Right lobe of liver (tissue), 6 donors: ENCODE data around the gene RAB31. TPM values are rescaled to one million over a fixed set of nuclear protein-coding genes. Genes with fewer than 3 reads are reported as not detected.

Experiments used
- ATAC-seq, 4 donors: fragments of 200-7000 bp; cut with Tn5 transposase; one replicate each; pipeline ENCODE4 v1.9.1; 2020; ENCODE audit warnings: mild to moderate bottlenecking in 4 of 4, moderate library complexity in 4 of 4
- DNase-seq, 3 donors: peaks; one replicate each; pipeline ENCODE4 v3.0.0-alpha.2; 2020
- H3K27ac ChIP-seq, 3 donors: fragments of 200-600 bp; one replicate each; pipeline ENCODE4 v1.8.0; 2022
- H3K27me3 ChIP-seq, 2 donors: fragments of 200-600 bp; one replicate each; pipeline ENCODE4 v1.8.0; 2022
- H3K36me3 ChIP-seq, 4 donors: fragments of 200-600 bp; sonication (generic) in 1 of 4; one replicate each; pipeline versions ENCODE4 v1.5.1 to v1.8.0; 2017 to 2022; ENCODE audit warnings: control low read depth in 1 of 4
- H3K4me1 ChIP-seq, 4 donors: fragments of 200-600 bp; sonication (generic) in 1 of 4; one replicate each; pipeline versions ENCODE4 v1.5.1 to v1.8.0; 2017 to 2022; ENCODE audit warnings: control low read depth in 1 of 4
- H3K4me3 ChIP-seq, 3 donors: fragments of 200-600 bp; one replicate each; pipeline ENCODE4 v1.8.0; 2022
- H3K9me3 ChIP-seq, 4 donors: fragments of 200-600 bp; sonication (generic) in 1 of 4; one replicate each; pipeline versions ENCODE4 v1.5.1 to v1.8.0; 2017 to 2022; ENCODE audit warnings: control low read depth in 1 of 4
- POLR2A ChIP-seq: fragments of 450-650 bp; IDR thresholded peaks from one replicate; pipeline ENCODE4 v1.6.1; 2017; ENCODE audit warnings: antibody characterized with exemption, mild to moderate bottlenecking
- WGBS: methylation state at CpG from one replicate; pipeline ENCODE4 v1.1.6; 2018; ENCODE audit warnings: low coverage, low lambda C conversion rate; ENCODE audit not compliant: insufficient coverage; ENCODE audit errors: missing lambda C conversion rate; 5-methylcytosine and 5-hydroxymethylcytosine counted together
- intact Hi-C, 2 donors: fragments of 100-400 bp; cut with DNase I; formaldehyde crosslinking; loops; one replicate each; pipeline versions ENCODE4 v1.11.2 to v1.14.1; 2022
- total RNA-seq, 6 experiments: library from RNA; depleted of rRNA in 2 of 6; stranded (reverse); fragments of >200 nt in 2 of 6; fragmentation: NEBNext Ultra II Directional in 3 of 6; extraction: Animal tissue kit (Norgen Biotek cat#: 25700) in 3 of 6; gene quantifications; one replicate each; pipeline versions ENCODE4 v1.1.0 to v1.2.4, GENCODE V29; 2016 to 2023
- TF ChIP-seq, protein P1 (sequence below), 4 donors: fragments of 200-600 bp in 3 of 4; fragments of 450-650 bp in 1 of 4; IDR thresholded peaks; one replicate each; pipeline versions ENCODE4 v1.5.1 to v1.8.0; 2016 to 2022; ENCODE audit warnings: antibody characterized with exemption in 4 of 4, mild to moderate bottlenecking in 2 of 4
- donor health status: DM: no; HTN: yes; CAD: no.
- donor health status: DM: no; HTN: no; CAD: no.
- donor health status: DM: no; HTN: no; CAD: no.
- donor health status: DM: no; HTN: yes; CAD: no.
- donor health status: DM: no; HTN: yes; CAD: no.

Gene RAB31
- total RNA-seq, 6 experiments from 2014 or later = 3.0 to 14.3 (median 5.4) TPM

DNA sequence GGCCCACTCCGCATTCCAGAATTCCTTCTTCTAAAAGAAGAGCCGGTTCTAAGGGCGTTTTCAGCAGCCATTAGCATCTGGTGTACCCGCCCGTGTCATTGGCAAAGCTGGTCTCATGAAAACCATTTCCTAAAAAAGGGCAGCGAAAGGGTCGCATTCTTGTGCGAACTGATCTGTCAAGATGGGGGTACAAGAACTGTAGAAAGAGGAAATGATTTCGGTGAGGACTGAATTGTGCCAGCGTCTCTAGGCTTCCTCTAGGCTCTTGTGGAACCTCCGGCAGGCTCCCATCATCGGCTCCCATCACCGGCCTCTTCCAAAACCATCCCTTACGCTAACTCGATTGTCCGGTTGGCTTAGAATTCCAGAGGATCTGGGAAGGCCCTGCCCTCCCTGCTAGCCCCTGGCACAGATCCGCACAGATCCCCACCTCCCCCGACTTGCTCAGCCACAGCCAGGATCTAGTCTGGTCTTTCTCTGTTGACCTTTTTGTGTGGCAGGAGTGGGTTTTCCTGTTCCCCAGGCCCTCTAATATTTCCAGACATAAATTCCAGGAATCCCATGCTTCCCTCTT lies 1.3 kb downstream of the RAB31 start:
- H3K9me3 ChIP-seq = no peaks in the 10 kb centered on the region
- H3K4me1 ChIP-seq = peaks cover 0 to 6% (median 0%) of the 10 kb centered on the region in 4 donors
- no peaks in the 10 kb centered on the region for H3K36me3 ChIP-seq
- WGBS = 30% methylated on average over 7 of the region's 18 CpGs
- ATAC-seq (peak in 1 of 4 donors; percentile 7), DNase-seq (peak in 1 of 3 donors; percentile 43)
- TF ChIP-seq, protein P1, sequence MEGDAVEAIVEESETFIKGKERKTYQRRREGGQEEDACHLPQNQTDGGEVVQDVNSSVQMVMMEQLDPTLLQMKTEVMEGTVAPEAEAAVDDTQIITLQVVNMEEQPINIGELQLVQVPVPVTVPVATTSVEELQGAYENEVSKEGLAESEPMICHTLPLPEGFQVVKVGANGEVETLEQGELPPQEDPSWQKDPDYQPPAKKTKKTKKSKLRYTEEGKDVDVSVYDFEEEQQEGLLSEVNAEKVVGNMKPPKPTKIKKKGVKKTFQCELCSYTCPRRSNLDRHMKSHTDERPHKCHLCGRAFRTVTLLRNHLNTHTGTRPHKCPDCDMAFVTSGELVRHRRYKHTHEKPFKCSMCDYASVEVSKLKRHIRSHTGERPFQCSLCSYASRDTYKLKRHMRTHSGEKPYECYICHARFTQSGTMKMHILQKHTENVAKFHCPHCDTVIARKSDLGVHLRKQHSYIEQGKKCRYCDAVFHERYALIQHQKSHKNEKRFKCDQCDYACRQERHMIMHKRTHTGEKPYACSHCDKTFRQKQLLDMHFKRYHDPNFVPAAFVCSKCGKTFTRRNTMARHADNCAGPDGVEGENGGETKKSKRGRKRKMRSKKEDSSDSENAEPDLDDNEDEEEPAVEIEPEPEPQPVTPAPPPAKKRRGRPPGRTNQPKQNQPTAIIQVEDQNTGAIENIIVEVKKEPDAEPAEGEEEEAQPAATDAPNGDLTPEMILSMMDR (IDR thresholded peaks at IDR 0.05) = no peak
- peak; percentile 14 for TF ChIP-seq POLR2A
- H3K27ac ChIP-seq = peak overlapping the region; percentile 31 to 71 (median 67)
- no peaks in the 10 kb centered on the region for H3K27me3 ChIP-seq
- H3K4me3 ChIP-seq = peak overlapping the region; percentile 46 to 58 (median 46)
- intact Hi-C loops = no loop called here

DNA sequence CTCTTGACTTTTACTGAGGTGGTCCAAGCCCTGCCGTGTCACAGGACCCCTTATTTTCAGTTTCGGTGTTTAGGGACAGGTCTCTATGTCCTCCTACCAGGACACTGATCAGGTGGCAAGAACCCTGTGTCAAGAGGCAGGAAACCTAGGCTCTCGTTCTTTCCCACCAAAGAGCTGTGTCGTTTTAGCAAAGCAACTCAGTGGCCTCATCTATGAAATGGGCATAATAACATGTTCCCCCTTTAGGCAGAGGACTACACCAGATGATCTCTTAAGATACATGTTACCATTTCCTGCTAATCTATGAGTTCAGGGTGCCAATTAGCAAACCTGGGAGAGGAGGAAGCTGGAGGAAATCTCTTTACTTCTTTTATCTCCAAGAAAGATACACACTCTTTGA lies 1.9 kb downstream of the RAB31 start:
- TF ChIP-seq, protein P1 (IDR thresholded peaks at IDR 0.05) = no peak
- no peak for TF ChIP-seq POLR2A
- H3K4me3 ChIP-seq = no peak overlapping the region
- DNase-seq (peak in 1 of 3 donors; percentile 28), ATAC-seq (no peak)
- WGBS = 71% methylated on average over 4 of the region's 4 CpGs
- no peaks in the 10 kb centered on the region for H3K27me3 ChIP-seq
- no peaks in the 10 kb centered on the region for H3K9me3 ChIP-seq
- H3K4me1 ChIP-seq = peaks cover 0 to 6% (median 0%) of the 10 kb centered on the region in 4 donors
- no peak overlapping the region for H3K27ac ChIP-seq
- no peaks in the 10 kb centered on the region for H3K36me3 ChIP-seq
- intact Hi-C loops = no loop called here

DNA sequence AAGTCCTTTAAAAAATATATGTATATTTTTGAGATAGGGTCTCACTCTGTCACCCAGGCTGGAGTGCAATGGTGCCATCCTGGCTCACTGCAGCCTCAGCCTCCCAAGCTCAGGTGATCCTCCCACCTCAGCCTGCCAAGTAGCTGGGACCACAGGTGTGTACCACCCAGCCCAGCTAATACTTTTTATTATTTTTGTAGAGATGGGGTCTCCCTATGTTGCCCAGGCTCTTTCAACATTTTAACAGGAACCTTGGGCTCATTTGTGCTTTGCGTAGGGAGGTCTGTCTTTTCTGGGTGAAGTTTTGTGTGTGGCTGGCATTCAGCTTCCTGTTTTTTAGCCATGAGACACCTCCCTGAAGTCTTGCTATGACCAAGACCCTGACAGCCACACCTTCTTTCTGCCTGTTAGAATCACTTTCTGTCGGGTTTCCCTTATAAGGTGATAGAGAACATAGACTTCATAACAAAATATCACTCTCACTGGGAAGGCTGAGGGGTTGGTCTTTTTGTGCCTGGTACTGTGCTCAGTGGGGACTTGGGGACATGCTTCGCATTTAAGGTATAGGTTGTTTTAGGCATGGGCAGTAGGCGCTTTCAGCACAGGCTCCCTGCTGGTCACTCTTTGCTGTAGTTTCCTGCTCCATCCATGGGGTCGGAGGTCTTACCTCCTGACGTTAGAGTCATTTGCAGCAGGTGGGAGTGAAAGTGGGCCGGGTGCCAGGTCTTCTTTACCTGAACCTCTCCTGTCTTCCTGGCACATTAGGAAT lies 3.4 kb downstream of the RAB31 start:
- 52% methylated on average over 3 of the region's 7 CpGs for WGBS
- intact Hi-C loops = no loop called here
- peaks cover 0 to 6% (median 0%) of the 10 kb centered on the region in 4 donors for H3K4me1 ChIP-seq
- no peaks in the 10 kb centered on the region for H3K27me3 ChIP-seq
- DNase-seq (peak in 1 of 3 donors; percentile 42), ATAC-seq (no peak)
- no peak for TF ChIP-seq POLR2A
- TF ChIP-seq, protein P1 (IDR thresholded peaks at IDR 0.05) = no peak
- H3K36me3 ChIP-seq = no peaks in the 10 kb centered on the region
- no peak overlapping the region for H3K27ac ChIP-seq
- no peak overlapping the region for H3K4me3 ChIP-seq
- H3K9me3 ChIP-seq = no peaks in the 10 kb centered on the region

DNA sequence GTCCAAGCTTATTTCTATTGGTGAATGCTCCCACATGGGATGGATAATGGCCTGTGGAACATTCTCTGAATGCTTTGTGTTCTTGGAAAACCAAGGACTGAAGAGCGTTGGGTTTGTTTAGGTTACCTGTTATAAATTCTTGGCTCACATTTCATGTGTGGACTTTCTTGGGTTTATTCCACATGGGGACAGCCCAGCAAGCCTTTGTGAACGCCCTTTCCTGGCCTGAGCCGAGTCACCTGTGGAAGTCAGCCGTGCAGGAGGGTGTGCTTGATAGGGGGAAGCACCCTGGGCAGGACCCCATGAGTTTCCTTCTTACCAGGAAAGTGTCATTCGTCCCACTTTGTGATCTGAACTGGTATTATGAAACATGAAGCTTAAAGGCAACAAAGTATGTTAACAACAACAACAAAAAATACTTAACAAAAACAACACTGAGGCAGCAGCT lies 4.1 kb downstream of the RAB31 start:
- ATAC-seq (no peak), DNase-seq (peak in 1 of 3 donors; percentile 16)
- no peaks in the 10 kb centered on the region for H3K27me3 ChIP-seq
- intact Hi-C loops = no loop called here
- H3K9me3 ChIP-seq = no peaks in the 10 kb centered on the region
- H3K4me1 ChIP-seq = peaks cover 0 to 6% (median 0%) of the 10 kb centered on the region in 4 donors
- no peak for TF ChIP-seq POLR2A
- TF ChIP-seq, protein P1 (IDR thresholded peaks at IDR 0.05) = no peak
- no peak overlapping the region for H3K4me3 ChIP-seq
- WGBS = 30% methylated on average over 3 of the region's 5 CpGs
- H3K27ac ChIP-seq = no peak overlapping the region
- H3K36me3 ChIP-seq = no peaks in the 10 kb centered on the region
